Tibial nerve (tissue), 4 donors: ENCODE data around the gene TMX2. TPM values are rescaled to one million over a fixed set of nuclear protein-coding genes. Genes with fewer than 3 reads are reported as not detected.
A peak's percentile ranks its signal among the peaks of the same experiment; 100 is the strongest.
"Not testable (repeated sequence)": the region's sequence is repeated elsewhere in the genome, so short reads cannot be mapped to it uniquely, and the experiment has no call there.

Source experiments
- DNase-seq, 2 donors: peaks; one replicate each; pipeline ENCODE4 v3.0.0-alpha.2; 2019; ENCODE audit warnings: low spot score in 2 of 2
- H3K27ac ChIP-seq, 4 donors: fragments of 200-600 bp; sonication (generic) in 3 of 4; one replicate each; pipeline ENCODE4 v1.5.1; 2017 to 2019; ENCODE audit warnings: mild to moderate bottlenecking in 1 of 4
- H3K27me3 ChIP-seq, 2 donors: fragments of 200-600 bp; sonication (generic) in 1 of 2; one replicate each; pipeline versions ENCODE4 v1.5.1 to v1.6.0; 2017 to 2019
- H3K36me3 ChIP-seq, 3 donors: fragments of 200-600 bp; sonication (generic); one replicate each; pipeline ENCODE4 v1.5.1; 2018 to 2019
- H3K4me1 ChIP-seq, 4 donors: fragments of 200-600 bp; sonication (generic) in 3 of 4; one replicate each; pipeline ENCODE4 v1.5.1; 2017 to 2019
- H3K4me3 ChIP-seq, 4 donors: fragments of 200-600 bp; sonication (generic) in 3 of 4; one replicate each; pipeline ENCODE4 v1.5.1; 2017 to 2019; ENCODE audit warnings: mild to moderate bottlenecking in 1 of 4, moderate library complexity in 1 of 4
- H3K9me3 ChIP-seq, 4 donors: fragments of 200-600 bp; sonication (generic) in 3 of 4; one replicate each; pipeline ENCODE4 v1.5.1; 2017 to 2019
- CTCF ChIP-seq, 5 experiments: fragments of 200-600 bp in 3 of 5; fragments of 450-650 bp in 2 of 5; sonication (generic) in 3 of 5; IDR thresholded peaks; one replicate each; pipeline ENCODE4 v1.5.1; 2016 to 2019; ENCODE audit warnings: antibody characterized with exemption in 5 of 5, mild to moderate bottlenecking in 3 of 5, moderate library complexity in 2 of 5
- EP300 ChIP-seq, 2 donors: sonication (generic); formaldehyde crosslinking; IDR thresholded peaks; one replicate each; pipeline ENCODE4 v1.6.1; 2017; ENCODE audit warnings: antibody characterized with exemption in 2 of 2, mild to moderate bottlenecking in 1 of 2
- POLR2A ChIP-seq, 2 donors: fragments of 450-650 bp; IDR thresholded peaks; one replicate each; pipeline ENCODE4 v1.6.1; 2017; ENCODE audit warnings: antibody characterized with exemption in 2 of 2, mild to moderate bottlenecking in 2 of 2, moderate library complexity in 2 of 2
- WGBS, 2 donors: methylation state at CpG; one replicate each; pipeline ENCODE4 v1.1.5; 2018; 5-methylcytosine and 5-hydroxymethylcytosine counted together
- total RNA-seq, 4 donors: library from RNA; depleted of rRNA; stranded (reverse); fragments of >200 nt; gene quantifications; one replicate each; pipeline ENCODE4 v1.1.0, GENCODE V29; 2016

Gene TMX2
- total RNA-seq, 4 donors from 2014 or later, result 54.3 to 89.4 (median 71.7) TPM

DNA sequence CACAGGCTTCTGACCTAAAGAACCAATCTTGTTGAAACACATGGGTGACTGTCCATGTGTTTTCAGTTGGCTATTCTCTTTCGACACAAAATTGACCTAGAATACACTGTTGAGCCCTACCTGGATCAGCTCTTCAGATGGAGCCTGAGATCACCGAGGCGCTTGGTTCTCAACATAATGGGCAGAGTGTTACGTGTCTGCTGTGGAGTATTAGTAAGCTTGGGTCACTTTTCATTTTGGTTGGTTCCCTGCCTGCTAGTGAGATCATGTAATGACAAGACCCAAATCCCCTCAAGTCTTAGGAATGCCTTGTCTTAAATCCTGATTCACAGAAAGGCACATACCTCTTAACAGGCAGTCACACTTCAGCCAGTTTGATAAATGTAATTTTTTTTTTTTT is 9.1 kb upstream of the TMX2 start:
- Histone ChIP-seq H3K4me3 (no peak overlapping the region), H3K27ac (no peak overlapping the region), H3K9me3 (no peaks in the 10 kb centered on the region), H3K27me3 (no peaks in the 10 kb centered on the region), H3K4me1 (peaks cover 0 to 3% (median 0%) of the 10 kb centered on the region in 4 donors), H3K36me3 (peaks cover 3 to 77% (median 17%) of the 10 kb centered on the region in 3 donors)
- no peak for TF ChIP-seq POLR2A (IDR thresholded peaks at IDR 0.05)
- no peak for TF ChIP-seq EP300 (IDR thresholded peaks at IDR 0.05)
- no peak for TF ChIP-seq CTCF (IDR thresholded peaks at IDR 0.05)
- no peak for DNase-seq
- 73 to 90% methylated on average over 4 of the region's 4 CpGs for WGBS, 2 donors

GRCh38 chr11:57704932-57705331 is 7.5 kb upstream of the TMX2 start:
- DNase-seq, result no peak
- no peak overlapping the region for H3K27ac ChIP-seq
- H3K4me3 ChIP-seq, result no peak overlapping the region
- H3K9me3 ChIP-seq, result no peaks in the 10 kb centered on the region
- H3K36me3 ChIP-seq, result peaks cover 0 to 61% (median 17%) of the 10 kb centered on the region in 3 donors
- peaks cover 0 to 9% (median 0%) of the 10 kb centered on the region in 4 donors for H3K4me1 ChIP-seq
- no peak for TF ChIP-seq CTCF (IDR thresholded peaks at IDR 0.05)
- TF ChIP-seq POLR2A (IDR thresholded peaks at IDR 0.05), result no peak
- TF ChIP-seq EP300 (IDR thresholded peaks at IDR 0.05), result no peak
- WGBS, 2 donors, result 95% methylated on average over 6 of the region's 6 CpGs
- H3K27me3 ChIP-seq, result no peaks in the 10 kb centered on the region

- H3K9me3 ChIP-seq, H3K4me3 ChIP-seq, H3K27me3 ChIP-seq, H3K27ac ChIP-seq, DNase-seq: not testable (repeated sequence)
- WGBS, 2 donors, result 87 to 90% methylated on average over 8 of the region's 8 CpGs
- peaks cover 0 to 56% (median 17%) of the 10 kb centered on the region in 3 donors for H3K36me3 ChIP-seq
- H3K4me1 ChIP-seq, result peaks cover 0 to 14% (median 0%) of the 10 kb centered on the region in 4 donors
These were observed 7.0 kb upstream of the TMX2 start for GRCh38 chr11:57705432-57705831.

GRCh38 chr11:57709802-57710367 is 2.5 kb upstream of the TMX2 start:
- Histone ChIP-seq H3K4me1 (peaks cover 0 to 42% (median 14%) of the 10 kb centered on the region in 4 donors), H3K36me3 (peaks cover 0 to 18% (median 1%) of the 10 kb centered on the region in 3 donors), H3K27me3 (no peaks in the 10 kb centered on the region), H3K4me3 (no peak overlapping the region), H3K9me3 (no peaks in the 10 kb centered on the region), H3K27ac (no peak overlapping the region)
- no peak for TF ChIP-seq EP300 (IDR thresholded peaks at IDR 0.05)
- TF ChIP-seq POLR2A (IDR thresholded peaks at IDR 0.05), result no peak
- no peak for TF ChIP-seq CTCF (IDR thresholded peaks at IDR 0.05)
- DNase-seq, result no peak
- WGBS, 2 donors, result 90 to 92% methylated on average over 5 of the region's 5 CpGs

DNA sequence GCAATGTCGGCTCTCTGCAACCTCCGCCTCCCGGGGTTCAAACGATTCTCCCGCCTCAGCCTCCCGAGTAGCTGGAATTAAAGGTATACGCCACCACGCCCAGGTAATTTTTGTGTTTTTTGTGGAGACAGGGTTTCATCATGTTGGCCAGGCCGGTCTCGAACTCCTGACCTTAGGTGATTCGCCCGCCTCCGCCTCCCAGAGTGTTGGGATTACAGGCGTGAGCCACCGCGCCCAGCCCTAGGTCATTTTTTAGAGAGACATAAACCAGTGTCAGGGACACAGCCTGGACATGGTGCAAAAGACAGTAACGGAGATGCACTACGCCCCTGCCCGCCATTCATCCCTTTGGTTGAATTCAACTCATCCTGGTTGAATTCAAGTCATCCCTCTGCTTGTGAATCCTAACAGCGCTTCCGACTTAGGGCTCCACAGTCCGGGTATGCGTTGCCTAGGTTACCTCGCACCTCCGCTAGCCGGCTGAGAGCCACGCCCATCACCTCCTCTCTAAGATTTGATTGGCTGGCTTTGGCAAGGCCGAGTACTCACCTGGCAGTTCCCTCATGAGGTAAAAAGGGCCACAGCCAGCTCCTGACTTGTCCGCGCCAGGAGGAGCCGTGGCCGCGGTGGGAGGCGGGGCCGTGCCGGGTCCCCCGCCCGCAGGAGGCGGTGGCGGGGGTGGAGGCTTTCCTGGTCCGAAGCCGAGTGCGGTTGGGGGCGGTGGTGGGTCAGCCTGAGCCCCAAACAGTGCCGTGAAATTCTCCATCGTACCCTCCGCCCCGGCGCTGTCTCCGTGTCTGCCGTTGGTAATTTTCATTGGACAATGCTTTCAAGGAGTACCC is 758 bp upstream of the TMX2 start, which contains the start of gene MED19:
TSS of gene MED19 (minus strand) at position 802 of the 842 bp plus-strand sequence. CDS start at position 766, 36 bp downstream.
- peak within 1 kb of the TSS; percentile 70 to 94 (median 88) for H3K27ac ChIP-seq
- peak within 1 kb of the TSS; percentile 85 to 95 (median 90) for H3K4me3 ChIP-seq
- H3K27me3 ChIP-seq, result no peaks in the 10 kb centered on the region
- TF ChIP-seq POLR2A (IDR thresholded peaks at IDR 0.05), result no peak
- TF ChIP-seq CTCF (IDR thresholded peaks at IDR 0.05), result peak in 1 of 5 experiments; percentile 3
- TF ChIP-seq EP300 (IDR thresholded peaks at IDR 0.05), result no peak
- H3K36me3 ChIP-seq, result peaks cover 0 to 3% (median 0%) of the 10 kb centered on the region in 3 donors
- peak; percentile 16 to 28 for DNase-seq
- H3K4me1 ChIP-seq, result peaks cover 0 to 45% (median 14%) of the 10 kb centered on the region in 4 donors
- WGBS, 2 donors, result 9% methylated on average over 42 to 45 of the region's 51 CpGs
- H3K9me3 ChIP-seq, result no peaks in the 10 kb centered on the region
